Right lobe of liver (tissue), 4 donors: ENCODE results near the gene PTCHD4.

Source experiments
- POLR2A ChIP-seq: fragments of 450-650 bp; IDR thresholded peaks from one replicate; pipeline ENCODE4 v1.6.1; 2017; ENCODE audit warnings: antibody characterized with exemption, mild to moderate bottlenecking
- TF ChIP-seq, protein P1 (sequence below), 4 donors: fragments of 200-600 bp in 3 of 4; fragments of 450-650 bp in 1 of 4; IDR thresholded peaks; one replicate each; pipeline versions ENCODE4 v1.5.1 to v1.8.0; 2016 to 2022; ENCODE audit warnings: antibody characterized with exemption in 4 of 4, mild to moderate bottlenecking in 2 of 4
- donor health status: DM: no; HTN: no; CAD: no.
- donor health status: DM: no; HTN: no; CAD: no.
- donor health status: DM: no; HTN: yes; CAD: no.

DNA sequence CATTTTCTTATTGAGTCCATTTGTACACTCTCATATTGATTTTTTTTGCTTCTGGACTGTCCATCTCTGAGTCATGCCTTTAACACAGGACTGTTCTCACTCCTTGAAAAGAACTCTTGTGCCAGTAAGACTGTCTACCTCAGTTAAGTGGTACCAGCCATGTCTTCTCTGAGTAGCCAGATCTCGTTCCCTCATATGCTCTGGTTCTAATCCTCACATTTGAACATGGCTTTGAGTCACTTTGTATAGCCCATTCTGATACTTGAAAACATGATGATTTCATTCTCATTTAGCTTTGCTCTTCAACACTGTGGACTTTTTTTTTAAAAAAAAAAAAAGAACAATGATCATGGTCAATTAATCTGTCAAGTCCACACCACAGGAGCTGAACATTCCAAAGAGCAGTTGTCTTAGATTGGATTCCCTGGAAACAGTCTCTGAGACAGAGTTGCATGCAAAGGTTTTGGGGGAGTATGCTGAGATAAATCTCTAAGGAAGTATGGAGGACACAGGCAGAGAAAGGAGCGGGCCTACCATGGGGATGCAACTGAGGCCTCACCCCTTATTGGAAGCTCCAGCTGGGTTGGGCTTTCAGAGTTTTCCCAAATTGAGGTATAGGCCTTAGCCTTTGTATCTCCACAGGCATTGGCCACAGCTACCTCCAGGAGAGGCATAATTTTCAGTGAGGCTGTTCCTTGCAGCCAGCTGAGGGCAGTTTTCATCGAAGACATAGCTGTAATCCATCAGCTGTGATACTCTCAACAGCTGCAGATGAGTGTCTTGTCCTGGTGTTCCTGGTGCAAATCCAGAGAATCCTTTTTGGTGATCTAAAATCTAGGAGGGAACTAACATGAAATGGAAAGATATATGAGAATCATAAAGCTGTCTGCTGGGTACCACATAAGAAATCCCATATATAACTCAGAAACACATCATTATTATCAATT is 6.0 kb upstream of the PTCHD4 start:
- TF ChIP-seq, protein P1, sequence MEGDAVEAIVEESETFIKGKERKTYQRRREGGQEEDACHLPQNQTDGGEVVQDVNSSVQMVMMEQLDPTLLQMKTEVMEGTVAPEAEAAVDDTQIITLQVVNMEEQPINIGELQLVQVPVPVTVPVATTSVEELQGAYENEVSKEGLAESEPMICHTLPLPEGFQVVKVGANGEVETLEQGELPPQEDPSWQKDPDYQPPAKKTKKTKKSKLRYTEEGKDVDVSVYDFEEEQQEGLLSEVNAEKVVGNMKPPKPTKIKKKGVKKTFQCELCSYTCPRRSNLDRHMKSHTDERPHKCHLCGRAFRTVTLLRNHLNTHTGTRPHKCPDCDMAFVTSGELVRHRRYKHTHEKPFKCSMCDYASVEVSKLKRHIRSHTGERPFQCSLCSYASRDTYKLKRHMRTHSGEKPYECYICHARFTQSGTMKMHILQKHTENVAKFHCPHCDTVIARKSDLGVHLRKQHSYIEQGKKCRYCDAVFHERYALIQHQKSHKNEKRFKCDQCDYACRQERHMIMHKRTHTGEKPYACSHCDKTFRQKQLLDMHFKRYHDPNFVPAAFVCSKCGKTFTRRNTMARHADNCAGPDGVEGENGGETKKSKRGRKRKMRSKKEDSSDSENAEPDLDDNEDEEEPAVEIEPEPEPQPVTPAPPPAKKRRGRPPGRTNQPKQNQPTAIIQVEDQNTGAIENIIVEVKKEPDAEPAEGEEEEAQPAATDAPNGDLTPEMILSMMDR (IDR thresholded peaks at IDR 0.05): no peak
- no peak for TF ChIP-seq POLR2A
